Colonic mucosa (tissue), 4 donors: ENCODE data around the gene PTPN5. TPM values are rescaled to one million over a fixed set of nuclear protein-coding genes. Genes with fewer than 3 reads are reported as not detected.

Source experiments
- DNase-seq: peaks from one replicate; pipeline ENCODE4 v3.0.0-alpha.2; 2020
- H3K27ac ChIP-seq: fragments of 200-600 bp; one replicate; pipeline ENCODE4 v1.8.0; 2021
- H3K27me3 ChIP-seq: fragments of 200-600 bp; one replicate; pipeline ENCODE4 v1.8.0; 2021
- H3K36me3 ChIP-seq: fragments of 200-600 bp; one replicate; pipeline ENCODE4 v1.8.0; 2021
- H3K4me1 ChIP-seq: fragments of 200-600 bp; one replicate; pipeline ENCODE4 v1.8.0; 2021; ENCODE audit warnings: mild to moderate bottlenecking
- H3K4me3 ChIP-seq: fragments of 200-600 bp; one replicate; pipeline ENCODE4 v1.8.0; 2021
- H3K9ac ChIP-seq, 2 donors: one replicate each; pipeline ENCODE4 v1.7.0; 2013; ENCODE audit warnings: control low read depth in 2 of 2, low read depth in 2 of 2, low read length in 2 of 2
- H3K9me3 ChIP-seq: fragments of 200-600 bp; one replicate; pipeline ENCODE4 v1.8.0; 2021
- CTCF ChIP-seq: fragments of 200-600 bp; IDR thresholded peaks from one replicate; pipeline ENCODE4 v1.8.0; 2022; ENCODE audit warnings: antibody characterized with exemption, mild to moderate bottlenecking
- intact Hi-C: fragments of 100-400 bp; cut with DNase I; formaldehyde crosslinking; loops from one replicate; pipeline ENCODE4 v1.14.1; 2022
- total RNA-seq, 2 donors: library from RNA; stranded (reverse); fragmentation: NEBNext Ultra II Directional in 1 of 2; extraction: Animal tissue kit (Norgen Biotek cat#: 25700) in 1 of 2; gene quantifications; one replicate each; pipeline ENCODE4 v1.2.1, GENCODE V29; 2021
- donor health status: healthy.
- donor health status: DM: no; HTN: no; CAD: no.
- donor health status: DM: no; HTN: no; CAD: no.

PTPN5 gene
- total RNA-seq, 2 donors from 2014 or later: 0.19 TPM; not detected in 1

- H3K27me3 ChIP-seq: no peaks in the 10 kb centered on the region
- no peaks in the 10 kb centered on the region for H3K36me3 ChIP-seq
- H3K27ac ChIP-seq: no peak overlapping the region
- no peak for DNase-seq
- TF ChIP-seq CTCF: no peak
- H3K4me1 ChIP-seq: no peaks in the 10 kb centered on the region
- H3K4me3 ChIP-seq: no peak overlapping the region
- intact Hi-C loops: loop anchor here (10.0 kb wide), 1 partner anchor 78 kb away; no protein-coding TSS in a partner anchor
- H3K9me3 ChIP-seq: no peaks in the 10 kb centered on the region
- no peak overlapping the region for H3K9ac ChIP-seq
Observed at GRCh38 chr11:18776324-18776723, 15.3 kb downstream of the PTPN5 start.

- Histone ChIP-seq H3K27ac (no peak overlapping the region), H3K4me1 (no peaks in the 10 kb centered on the region), H3K4me3 (no peak overlapping the region), H3K9me3 (no peaks in the 10 kb centered on the region), H3K9ac (no peak overlapping the region), H3K36me3 (no peaks in the 10 kb centered on the region), H3K27me3 (no peaks in the 10 kb centered on the region)
- intact Hi-C loops: loop anchor here (10.0 kb wide), 1 partner anchor 79 kb away; no protein-coding TSS in a partner anchor
- peak; percentile 78 for DNase-seq
- TF ChIP-seq CTCF: peak; percentile 59
Observed at GRCh38 chr11:18775492-18776292, 15.9 kb downstream of the PTPN5 start.

GRCh38 chr11:18774801-18775200, 16.8 kb downstream of the PTPN5 start:
- H3K4me3 ChIP-seq: no peak overlapping the region
- H3K4me1 ChIP-seq: no peaks in the 10 kb centered on the region
- intact Hi-C loops: loop anchor here (10.0 kb wide), 1 partner anchor 80 kb away; no protein-coding TSS in a partner anchor
- no peak overlapping the region for H3K9ac ChIP-seq
- TF ChIP-seq CTCF: no peak
- no peaks in the 10 kb centered on the region for H3K9me3 ChIP-seq
- no peak overlapping the region for H3K27ac ChIP-seq
- no peaks in the 10 kb centered on the region for H3K36me3 ChIP-seq
- H3K27me3 ChIP-seq: no peaks in the 10 kb centered on the region
- DNase-seq: no peak

- Histone ChIP-seq H3K9me3 (no peaks in the 10 kb centered on the region), H3K27ac (no peak overlapping the region), H3K9ac (no peak overlapping the region), H3K4me3 (no peak overlapping the region), H3K27me3 (no peaks in the 10 kb centered on the region), H3K36me3 (no peaks in the 10 kb centered on the region), H3K4me1 (no peaks in the 10 kb centered on the region)
- TF ChIP-seq CTCF: no peak
- intact Hi-C loops: loop anchor here (10.0 kb wide), 1 partner anchor 81 kb away; no protein-coding TSS in a partner anchor
- no peak for DNase-seq
Observed at GRCh38 chr11:18773681-18774080, 17.9 kb downstream of the PTPN5 start.

GRCh38 chr11:18773104-18773503, 18.5 kb downstream of the PTPN5 start:
- no peaks in the 10 kb centered on the region for H3K27me3 ChIP-seq
- no peaks in the 10 kb centered on the region for H3K36me3 ChIP-seq
- no peak for DNase-seq
- no peak overlapping the region for H3K27ac ChIP-seq
- intact Hi-C loops: loop anchor here (10.0 kb wide), 1 partner anchor 82 kb away; no protein-coding TSS in a partner anchor
- H3K4me1 ChIP-seq: no peaks in the 10 kb centered on the region
- no peak for TF ChIP-seq CTCF
- no peak overlapping the region for H3K9ac ChIP-seq
- H3K4me3 ChIP-seq: no peak overlapping the region
- no peaks in the 10 kb centered on the region for H3K9me3 ChIP-seq
